Measurements from ENCODE around the gene TBXT.

GRCh38 chr6:166206510-166207283, 39.0 kb upstream of the TBXT start:
- TF ChIP-seq CTCF (conservative IDR thresholded peaks at IDR 0.05; ENCODE audit: low read depth in 2 of 2) (no peak), JUNB (IDR thresholded peaks at IDR 0.05; ENCODE audit: unreplicated experiment) (no peak)

All from GM23338 (cell line).